ENCODE results near the gene EID1. TPM values are rescaled to one million over a fixed set of nuclear protein-coding genes. Genes with fewer than 3 reads are reported as not detected.

Gene EID1
- total RNA-seq, result 163 and 203 TPM in 2 replicates

GRCh38 chr15:48877630-48878595, at the start of gene EID1:
EID1 (plus strand) TSS chr15:48878134; CDS start chr15:48878177, 43 bp downstream.

Other genes with a start within 250 kb of the EID1 start
- 129 and 130 TPM in 2 replicates for gene FBN1, start 232.4 kb upstream of the EID1 start, total RNA-seq
- 1.1 and 1.6 TPM in 2 replicates for gene CEP152, start 67.1 kb upstream of the EID1 start, total RNA-seq
- gene SHC4, start 85.8 kb downstream of the EID1 start, total RNA-seq, result 0.11 and 0.34 TPM in 2 replicates
- gene SECISBP2L, start 168.3 kb downstream of the EID1 start, total RNA-seq, result 22.8 and 37.6 TPM in 2 replicates

Data from dermis lymphatic vessel endothelial cell (primary cell).